ENCODE results near the gene PLXNA1. TPM values are rescaled to one million over a fixed set of nuclear protein-coding genes. Genes with fewer than 3 reads are reported as not detected.

The PLXNA1 gene
- total RNA-seq, 1 donor = 6.1 TPM

DNA sequence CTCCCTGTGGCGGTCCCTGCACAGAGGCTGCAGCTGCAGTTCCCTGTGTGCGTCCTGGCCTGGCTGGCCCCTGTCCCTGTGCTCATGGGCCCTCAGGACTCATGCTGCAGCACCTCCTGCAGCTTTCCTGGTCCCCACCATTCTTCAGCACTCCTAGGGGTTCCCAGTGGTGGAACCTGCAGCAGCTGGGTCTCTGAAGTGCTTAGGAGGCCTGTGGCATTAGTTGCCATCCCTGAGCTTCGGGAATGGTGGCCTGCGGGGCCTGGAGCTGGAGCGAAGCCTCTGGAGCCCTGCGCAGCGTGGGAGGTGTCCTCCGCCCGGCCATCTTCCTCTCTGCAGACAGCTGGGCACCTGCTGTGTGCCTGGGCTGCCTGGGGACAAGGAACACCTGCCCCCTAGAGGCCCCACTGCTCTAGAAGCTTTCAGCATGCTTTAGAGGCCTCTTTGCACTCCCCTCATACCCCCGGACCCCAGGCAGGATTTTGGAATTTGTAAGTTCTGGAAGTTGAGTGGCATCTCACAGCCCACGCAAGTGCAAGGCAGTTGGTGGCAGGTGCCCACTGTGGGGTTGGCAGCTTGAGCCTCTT lies 13.1 kb downstream of the PLXNA1 start:
- no peaks in the 10 kb centered on the region for H3K27me3 ChIP-seq (ENCODE audit: insufficient read depth, low read length)
- no peaks in the 10 kb centered on the region for H3K4me1 ChIP-seq (ENCODE audit: insufficient read depth, low read length)
- no peaks in the 10 kb centered on the region for H3K9me3 ChIP-seq (ENCODE audit: low read depth, low read length)
- H3K4me3 ChIP-seq (ENCODE audit: low read length) = no peak overlapping the region

DNA sequence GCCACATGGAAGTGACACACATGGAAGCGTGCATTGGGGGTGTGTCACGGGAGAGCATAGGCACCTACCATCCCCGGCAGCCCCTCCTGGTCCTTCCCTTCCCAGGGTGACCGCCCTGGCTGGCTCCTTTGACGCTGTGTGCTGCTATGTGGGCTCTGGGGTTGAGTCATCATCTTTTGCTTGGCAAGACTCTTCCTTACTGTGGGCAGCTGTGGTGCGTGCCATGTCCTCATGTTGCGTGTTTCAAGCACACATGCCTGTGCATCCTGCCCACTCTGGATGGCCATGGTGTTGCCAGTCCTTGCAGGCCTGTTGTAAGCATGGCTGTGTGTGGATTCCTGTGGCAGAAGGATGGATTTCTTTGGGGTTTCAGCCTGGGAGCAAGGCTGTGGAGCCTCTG lies 14.0 kb downstream of the PLXNA1 start:
- Histone ChIP-seq H3K9me3 (ENCODE audit: low read depth, low read length) (no peaks in the 10 kb centered on the region), H3K27me3 (ENCODE audit: insufficient read depth, low read length) (no peaks in the 10 kb centered on the region), H3K4me3 (ENCODE audit: low read length) (no peak overlapping the region), H3K4me1 (ENCODE audit: insufficient read depth, low read length) (no peaks in the 10 kb centered on the region)

DNA sequence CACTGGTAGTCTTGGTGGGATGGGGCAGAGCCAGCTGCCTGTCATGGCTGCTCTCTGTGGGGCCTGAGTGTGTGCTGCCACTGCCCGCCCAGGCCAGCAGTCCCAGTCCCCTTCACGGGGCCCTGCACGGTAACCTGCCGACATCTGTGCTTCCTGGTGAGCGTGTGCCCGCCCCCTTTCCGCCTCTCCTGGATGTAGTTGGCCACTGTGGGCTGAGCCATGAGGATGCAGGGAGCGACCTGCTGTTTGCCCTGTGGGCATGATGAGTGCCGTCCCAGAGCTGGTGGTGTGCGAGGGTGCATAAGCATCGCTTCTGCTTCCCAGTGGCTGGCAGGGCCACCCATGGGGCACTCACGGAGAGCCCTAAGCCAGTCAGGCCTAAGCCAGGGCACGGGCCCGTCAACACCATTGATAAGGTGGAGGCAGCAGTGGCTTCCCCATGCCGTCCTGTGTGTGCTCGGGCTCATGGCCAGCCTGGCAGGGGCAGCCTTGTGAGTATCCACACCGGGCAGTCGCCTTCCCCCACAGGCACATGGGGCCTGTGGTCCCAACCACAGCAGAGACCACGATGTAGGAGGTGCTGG lies 14.6 kb downstream of the PLXNA1 start:
- H3K4me1 ChIP-seq (ENCODE audit: insufficient read depth, low read length) = no peaks in the 10 kb centered on the region
- H3K27me3 ChIP-seq (ENCODE audit: insufficient read depth, low read length) = no peaks in the 10 kb centered on the region
- H3K4me3 ChIP-seq (ENCODE audit: low read length) = no peak overlapping the region
- no peaks in the 10 kb centered on the region for H3K9me3 ChIP-seq (ENCODE audit: low read depth, low read length)

DNA sequence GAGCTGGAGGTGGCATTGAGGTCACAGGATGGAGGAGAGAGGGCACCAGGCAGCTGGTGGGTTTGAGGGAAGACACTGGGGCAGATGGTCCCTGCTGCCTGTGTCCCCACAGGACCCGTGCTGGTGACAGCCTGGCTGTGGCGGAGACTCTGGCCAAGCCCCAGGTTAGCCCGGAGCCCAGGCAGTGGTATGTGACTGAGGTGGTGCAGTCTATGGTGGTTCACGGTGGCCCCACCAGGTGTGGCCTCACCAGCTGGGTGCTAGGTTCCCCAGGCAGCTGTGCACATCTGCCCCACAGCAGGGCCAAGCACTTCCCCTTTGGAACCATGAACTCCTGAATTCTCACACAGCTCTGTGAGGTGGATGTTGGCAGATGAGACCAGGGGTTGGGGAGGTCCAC lies 15.4 kb downstream of the PLXNA1 start:
- Histone ChIP-seq H3K4me1 (ENCODE audit: insufficient read depth, low read length) (no peaks in the 10 kb centered on the region), H3K4me3 (ENCODE audit: low read length) (no peak overlapping the region), H3K9me3 (ENCODE audit: low read depth, low read length) (no peaks in the 10 kb centered on the region), H3K27me3 (ENCODE audit: insufficient read depth, low read length) (no peaks in the 10 kb centered on the region)

DNA sequence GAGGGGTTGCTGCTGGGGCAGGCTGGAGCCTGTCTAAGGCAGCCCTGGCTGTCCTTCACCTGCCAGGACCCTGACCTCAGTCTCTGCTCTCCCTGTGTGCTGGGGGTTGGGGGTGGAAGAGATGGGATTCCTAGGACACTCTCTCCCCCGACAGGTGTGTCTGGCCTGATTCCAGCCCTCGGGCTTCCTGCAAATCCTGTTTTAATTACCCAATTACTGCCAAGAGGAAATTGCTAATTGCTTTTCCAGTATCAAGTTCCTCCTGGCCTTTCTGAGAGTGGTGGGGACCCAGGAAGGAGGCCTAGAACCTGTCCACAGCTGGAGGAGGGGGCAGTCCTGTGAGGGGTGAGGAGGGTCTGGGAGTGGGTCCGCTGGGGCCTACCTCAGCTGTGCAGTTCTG lies 15.8 kb downstream of the PLXNA1 start:
- Histone ChIP-seq H3K4me1 (ENCODE audit: insufficient read depth, low read length) (no peaks in the 10 kb centered on the region), H3K4me3 (ENCODE audit: low read length) (no peak overlapping the region), H3K27me3 (ENCODE audit: insufficient read depth, low read length) (no peaks in the 10 kb centered on the region), H3K9me3 (ENCODE audit: low read depth, low read length) (no peaks in the 10 kb centered on the region)

DNA sequence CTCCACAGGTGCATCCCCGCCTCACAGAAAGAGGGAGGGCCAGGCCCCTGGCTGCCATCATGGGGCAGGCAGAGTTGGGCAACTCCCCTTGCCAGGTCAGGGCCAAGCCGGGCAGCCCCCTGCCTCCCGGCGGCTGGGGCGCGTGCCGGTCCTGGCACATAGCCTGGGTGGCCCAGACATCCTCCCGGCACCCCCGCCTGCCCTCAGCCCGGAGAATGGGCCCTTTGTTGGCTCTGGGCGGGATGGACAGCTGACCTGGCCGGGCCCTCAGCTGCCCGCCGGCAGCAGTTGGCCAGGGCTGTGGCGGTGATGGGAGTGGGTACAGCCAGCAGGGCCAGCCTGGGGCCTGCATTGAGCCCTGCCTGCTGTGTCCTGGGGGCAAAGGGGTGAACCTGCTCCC lies 16.5 kb downstream of the PLXNA1 start:
- Histone ChIP-seq H3K4me3 (ENCODE audit: low read length) (no peak overlapping the region), H3K4me1 (ENCODE audit: insufficient read depth, low read length) (no peaks in the 10 kb centered on the region), H3K9me3 (ENCODE audit: low read depth, low read length) (no peaks in the 10 kb centered on the region), H3K27me3 (ENCODE audit: insufficient read depth, low read length) (no peaks in the 10 kb centered on the region)

DNA sequence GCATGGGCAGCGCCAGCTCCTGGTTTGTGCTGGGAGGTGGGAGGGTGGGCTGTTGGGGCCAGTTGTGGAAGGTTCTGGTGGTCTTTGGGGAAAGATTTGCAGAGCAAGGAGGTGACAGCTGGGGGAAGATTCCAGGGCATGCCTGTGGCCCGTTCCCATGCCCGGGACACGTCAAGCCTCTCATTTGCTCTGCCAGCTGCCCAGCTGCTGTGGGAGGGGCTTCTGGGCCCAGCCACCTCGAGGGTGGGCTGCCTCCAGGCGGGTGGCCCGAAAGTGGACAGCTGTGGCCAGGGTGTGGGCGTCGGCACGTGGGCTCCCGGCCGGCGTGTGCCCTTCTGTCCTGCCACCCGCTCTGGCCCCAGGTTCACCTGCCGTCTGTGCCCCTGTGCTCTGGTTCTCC lies 17.2 kb downstream of the PLXNA1 start:
- no peak overlapping the region for H3K4me3 ChIP-seq (ENCODE audit: low read length)
- no peaks in the 10 kb centered on the region for H3K4me1 ChIP-seq (ENCODE audit: insufficient read depth, low read length)
- H3K27me3 ChIP-seq (ENCODE audit: insufficient read depth, low read length) = no peaks in the 10 kb centered on the region
- no peaks in the 10 kb centered on the region for H3K9me3 ChIP-seq (ENCODE audit: low read depth, low read length)

DNA sequence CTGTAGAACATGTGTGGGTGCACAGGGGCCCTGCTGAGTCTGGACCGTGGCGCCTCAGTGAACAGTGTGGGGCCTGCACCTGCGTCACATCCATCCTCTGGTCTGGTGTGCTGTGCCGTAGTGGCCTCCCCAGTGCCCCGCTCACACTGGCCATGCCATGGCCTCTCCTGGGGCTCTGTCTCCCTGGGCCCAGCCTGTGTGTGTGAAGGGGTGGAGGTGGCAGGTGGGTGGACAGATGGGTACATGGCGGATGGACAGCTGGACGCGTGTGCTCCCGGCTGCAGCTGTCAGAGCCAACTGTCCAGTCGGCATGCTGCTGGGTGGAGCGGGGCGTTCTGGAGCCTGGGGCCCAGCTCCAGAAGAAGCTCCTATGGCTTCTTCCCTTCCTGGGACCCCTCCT lies 17.8 kb downstream of the PLXNA1 start:
- no peaks in the 10 kb centered on the region for H3K9me3 ChIP-seq (ENCODE audit: low read depth, low read length)
- no peak overlapping the region for H3K4me3 ChIP-seq (ENCODE audit: low read length)
- H3K4me1 ChIP-seq (ENCODE audit: insufficient read depth, low read length) = no peaks in the 10 kb centered on the region
- H3K27me3 ChIP-seq (ENCODE audit: insufficient read depth, low read length) = no peaks in the 10 kb centered on the region

DNA sequence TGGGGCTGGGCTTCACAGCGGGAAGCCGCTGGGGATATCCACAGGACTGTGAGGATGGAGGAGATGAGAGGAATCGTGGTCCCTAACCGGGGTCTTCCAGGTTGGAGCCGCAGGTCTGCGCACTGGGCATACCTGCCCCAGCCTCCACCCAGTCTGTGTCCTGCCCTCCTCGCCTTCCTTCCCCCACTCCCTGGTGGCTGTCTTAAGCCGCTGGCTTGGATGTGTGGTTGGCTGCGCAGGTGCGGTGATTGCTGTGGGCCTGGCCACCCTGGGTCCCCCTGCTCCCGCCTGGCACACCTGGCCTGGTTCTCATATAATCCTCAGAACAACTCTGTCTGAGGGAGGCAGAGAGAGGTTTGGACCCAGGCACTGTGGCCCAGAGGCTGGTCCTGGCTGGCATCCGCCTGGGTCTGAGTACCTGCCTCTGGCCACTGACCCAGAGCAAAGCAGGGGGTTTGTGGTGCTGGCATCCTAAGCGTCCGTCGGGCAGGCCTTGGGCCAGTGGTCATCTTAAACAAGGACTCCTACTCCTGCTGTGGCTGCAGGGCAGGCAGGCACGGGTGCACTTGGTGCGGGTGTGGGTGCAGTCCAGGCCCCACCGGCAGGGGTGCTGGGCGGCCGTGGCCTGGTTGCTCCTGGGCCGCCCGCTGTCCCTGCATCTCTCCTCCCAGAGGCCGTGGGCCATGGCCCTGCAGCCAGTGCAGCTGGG lies 18.7 kb downstream of the PLXNA1 start:
- H3K4me3 ChIP-seq (ENCODE audit: low read length) = no peak overlapping the region
- H3K27me3 ChIP-seq (ENCODE audit: insufficient read depth, low read length) = no peaks in the 10 kb centered on the region
- no peaks in the 10 kb centered on the region for H3K9me3 ChIP-seq (ENCODE audit: low read depth, low read length)
- H3K4me1 ChIP-seq (ENCODE audit: insufficient read depth, low read length) = no peaks in the 10 kb centered on the region

DNA sequence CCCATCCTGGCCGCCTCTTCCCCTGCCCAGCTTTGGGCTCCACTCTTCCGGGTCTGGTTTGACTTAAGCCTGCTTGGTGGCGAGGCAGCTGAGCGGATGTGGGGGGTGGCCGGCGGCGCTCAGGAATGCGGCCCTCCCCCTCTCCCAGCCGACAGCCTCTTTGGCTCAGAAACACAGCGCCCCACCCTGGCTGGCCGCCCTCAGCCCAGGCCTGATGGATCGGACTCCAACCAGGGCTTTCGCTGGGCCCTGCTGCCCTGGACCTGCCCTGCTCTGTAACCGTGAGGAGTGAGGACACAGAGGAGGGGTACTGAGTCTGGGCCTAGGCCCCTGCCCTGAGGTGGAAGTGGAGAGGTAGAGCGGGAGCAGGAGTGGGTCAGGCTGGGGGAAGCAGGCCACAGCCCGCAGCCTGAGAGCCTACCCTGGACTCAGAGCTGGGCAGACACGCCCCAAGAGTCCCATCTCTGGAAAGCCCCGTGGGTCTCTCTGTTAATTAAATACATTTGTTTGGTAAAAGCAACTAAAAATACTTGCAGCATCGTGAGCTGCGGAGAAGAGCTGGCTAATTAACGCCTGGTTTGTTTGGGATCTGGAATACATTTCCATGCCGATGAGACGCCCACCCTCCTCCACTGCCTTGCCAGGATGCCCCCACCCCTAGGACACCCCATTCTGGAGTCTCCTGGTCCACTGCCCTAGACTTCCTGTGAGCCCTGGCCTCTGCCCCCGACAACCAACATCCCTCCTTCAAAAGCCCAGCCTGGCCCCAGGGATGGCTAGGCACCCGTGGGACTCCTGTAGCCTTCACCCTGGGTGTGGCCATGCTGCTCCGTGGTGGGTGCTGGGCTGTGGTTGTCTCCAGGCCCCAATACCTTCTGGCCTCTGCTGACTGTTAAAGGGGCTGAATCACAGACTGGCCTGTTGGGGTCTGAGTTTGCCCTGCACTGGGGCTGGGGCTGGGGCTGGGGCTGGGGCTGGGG lies 19.6 kb downstream of the PLXNA1 start:
- Histone ChIP-seq H3K4me3 (ENCODE audit: low read length) (no peak overlapping the region), H3K9me3 (ENCODE audit: low read depth, low read length) (no peaks in the 10 kb centered on the region), H3K27me3 (ENCODE audit: insufficient read depth, low read length) (no peaks in the 10 kb centered on the region), H3K4me1 (ENCODE audit: insufficient read depth, low read length) (no peaks in the 10 kb centered on the region)

DNA sequence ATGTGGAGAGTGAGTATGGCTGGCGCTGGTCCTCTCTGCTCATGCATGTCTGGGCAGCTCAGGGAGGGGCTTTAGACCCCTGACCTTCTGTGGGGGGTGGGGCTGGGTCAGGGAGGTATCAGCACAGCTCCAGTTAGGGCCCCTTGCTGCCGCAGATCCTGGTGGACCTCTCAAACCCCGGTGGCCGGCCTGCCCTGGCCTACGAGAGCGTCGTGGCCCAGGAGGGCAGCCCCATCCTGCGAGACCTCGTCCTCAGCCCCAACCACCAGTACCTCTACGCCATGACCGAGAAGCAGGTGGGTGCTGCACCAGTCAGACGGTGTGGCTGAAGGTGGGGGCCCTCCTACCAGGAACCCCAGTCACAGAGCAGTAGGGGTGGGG lies 20.2 kb downstream of the PLXNA1 start:
- Histone ChIP-seq H3K4me1 (ENCODE audit: insufficient read depth, low read length) (no peaks in the 10 kb centered on the region), H3K27me3 (ENCODE audit: insufficient read depth, low read length) (no peaks in the 10 kb centered on the region), H3K9me3 (ENCODE audit: low read depth, low read length) (no peaks in the 10 kb centered on the region), H3K4me3 (ENCODE audit: low read length) (no peak overlapping the region)

DNA sequence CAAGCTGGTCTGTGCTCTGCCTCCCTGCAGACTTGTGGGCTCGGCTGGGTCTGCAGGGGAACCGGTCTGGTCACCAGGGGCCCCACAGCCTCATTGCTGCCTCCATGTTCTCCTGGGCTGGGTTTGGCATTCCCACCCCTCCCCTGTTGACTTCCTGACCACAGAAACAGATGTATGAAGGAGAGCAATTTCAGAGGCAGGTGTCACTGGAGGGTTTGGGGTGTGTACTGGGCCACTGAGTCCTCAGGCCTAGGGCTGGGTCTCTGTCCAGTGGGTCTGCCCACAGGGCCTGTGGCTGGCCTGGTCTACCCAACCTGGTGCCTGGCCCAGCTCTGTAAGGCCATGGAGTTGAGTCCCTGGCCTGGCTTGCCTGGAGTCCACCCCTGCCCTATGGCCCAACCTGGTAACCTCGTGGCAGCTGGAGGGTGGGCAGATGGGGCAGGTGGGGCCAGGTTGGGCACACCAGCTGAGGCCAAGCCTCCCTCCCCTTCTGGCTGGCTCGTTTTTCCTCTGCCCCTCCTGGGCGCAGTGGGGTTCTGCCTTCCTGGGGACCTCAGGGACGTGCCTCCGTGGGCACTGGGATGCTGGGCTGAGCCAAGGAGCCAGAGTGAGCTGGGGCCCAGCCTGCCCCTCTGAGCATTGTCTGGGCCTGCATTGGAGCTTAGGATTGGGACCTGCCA lies 20.8 kb downstream of the PLXNA1 start:
- Histone ChIP-seq H3K27me3 (ENCODE audit: insufficient read depth, low read length) (no peaks in the 10 kb centered on the region), H3K4me3 (ENCODE audit: low read length) (no peak overlapping the region), H3K9me3 (ENCODE audit: low read depth, low read length) (no peaks in the 10 kb centered on the region), H3K4me1 (ENCODE audit: insufficient read depth, low read length) (no peaks in the 10 kb centered on the region)

DNA sequence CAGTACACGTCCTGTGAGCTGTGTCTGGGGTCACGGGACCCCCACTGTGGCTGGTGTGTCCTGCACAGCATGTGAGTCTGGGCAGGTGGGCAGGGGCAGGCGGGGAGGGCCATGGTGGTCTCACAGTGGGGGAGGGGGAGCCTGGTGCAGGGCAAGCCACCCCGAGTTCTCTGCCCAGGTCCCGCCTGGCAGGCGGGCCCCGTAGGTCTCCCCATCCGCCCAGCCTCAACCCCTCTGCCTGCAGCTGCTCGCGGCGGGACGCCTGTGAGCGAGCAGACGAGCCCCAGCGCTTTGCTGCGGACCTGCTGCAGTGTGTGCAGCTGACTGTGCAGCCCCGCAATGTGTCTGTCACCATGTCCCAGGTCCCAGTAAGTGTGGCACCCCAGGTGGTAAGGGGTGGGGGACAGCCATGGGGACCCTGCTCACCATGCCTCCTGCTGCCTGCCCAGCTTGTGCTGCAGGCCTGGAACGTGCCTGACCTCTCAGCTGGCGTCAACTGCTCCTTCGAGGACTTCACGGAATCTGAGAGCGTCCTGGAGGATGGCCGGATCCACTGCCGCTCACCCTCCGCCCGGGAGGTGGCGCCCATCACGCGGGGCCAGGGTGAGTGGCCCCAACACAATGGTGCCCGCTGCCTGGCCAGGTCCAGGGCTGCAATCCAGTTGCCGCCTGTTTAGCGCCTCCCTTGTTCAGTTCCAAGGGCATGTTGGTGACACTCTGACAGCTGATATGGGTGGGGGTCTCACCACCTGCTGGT lies 21.9 kb downstream of the PLXNA1 start:
- no peaks in the 10 kb centered on the region for H3K9me3 ChIP-seq (ENCODE audit: low read depth, low read length)
- H3K4me3 ChIP-seq (ENCODE audit: low read length) = no peak overlapping the region
- H3K27me3 ChIP-seq (ENCODE audit: insufficient read depth, low read length) = no peaks in the 10 kb centered on the region
- H3K4me1 ChIP-seq (ENCODE audit: insufficient read depth, low read length) = no peaks in the 10 kb centered on the region

DNA sequence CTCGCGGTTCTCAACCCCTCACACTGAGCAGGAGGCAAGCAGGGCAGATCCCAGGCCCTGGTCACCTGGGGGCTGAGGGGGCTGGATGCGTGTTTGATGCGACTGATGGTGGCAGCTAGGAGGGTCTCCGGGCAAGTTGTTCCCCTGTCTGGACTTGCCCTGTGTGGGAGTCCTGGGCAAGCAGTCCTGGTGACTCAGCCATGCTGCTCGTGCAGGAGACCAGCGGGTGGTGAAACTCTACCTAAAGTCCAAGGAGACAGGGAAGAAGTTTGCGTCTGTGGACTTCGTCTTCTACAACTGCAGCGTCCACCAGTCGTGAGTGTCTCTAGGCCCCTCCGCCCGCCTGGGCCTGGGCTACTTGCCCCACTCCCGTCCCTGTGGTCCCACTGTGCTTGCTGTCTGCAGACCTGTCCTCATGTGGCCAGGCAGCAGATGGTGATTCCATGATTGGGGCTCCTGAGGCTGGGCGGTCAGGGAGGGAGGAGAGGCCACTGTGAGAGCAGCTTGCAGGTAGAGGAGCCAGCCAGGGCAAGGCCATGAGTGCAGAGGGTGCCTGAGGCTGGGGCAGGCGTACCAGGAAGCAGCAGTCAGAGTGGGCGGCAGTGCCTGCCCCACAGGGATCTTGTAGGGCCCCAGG lies 23.1 kb downstream of the PLXNA1 start:
- no peaks in the 10 kb centered on the region for H3K9me3 ChIP-seq (ENCODE audit: low read depth, low read length)
- H3K4me1 ChIP-seq (ENCODE audit: insufficient read depth, low read length) = no peaks in the 10 kb centered on the region
- no peak overlapping the region for H3K4me3 ChIP-seq (ENCODE audit: low read length)
- no peaks in the 10 kb centered on the region for H3K27me3 ChIP-seq (ENCODE audit: insufficient read depth, low read length)
